NT2/D1 (cell line): ENCODE measurements around the gene PPARA.

Experiments used
- DNase-seq: peaks from one replicate; pipeline ENCODE4 v3.0.0-alpha.2; 2011; ENCODE audit warnings: low read depth, low spot score
- H3K27me3 ChIP-seq: 2 replicates; pipeline ENCODE4 v1.6.0; 2011; ENCODE audit warnings: mild to moderate bottlenecking; ENCODE audit not compliant: insufficient read length, insufficient read depth
- H3K36me3 ChIP-seq: 2 replicates; pipeline ENCODE4 v1.6.1; 2011; ENCODE audit warnings: mild to moderate bottlenecking, low read length, mixed read lengths; ENCODE audit not compliant: insufficient read depth, insufficient read length
- H3K4me1 ChIP-seq: 2 replicates; pipeline ENCODE4 v1.5.1; 2011; ENCODE audit not compliant: insufficient read depth, insufficient read length
- H3K4me3 ChIP-seq: 2 replicates; pipeline ENCODE4 v1.5.1; 2011; ENCODE audit warnings: low read depth; ENCODE audit not compliant: insufficient read length
- H3K9ac ChIP-seq: 2 replicates; pipeline ENCODE4 v1.6.0; 2011; ENCODE audit warnings: low read depth; ENCODE audit not compliant: insufficient read length
- H3K9me3 ChIP-seq: 2 replicates; pipeline ENCODE4 v1.5.1; 2011; ENCODE audit warnings: mild to moderate bottlenecking, low read length; ENCODE audit not compliant: insufficient read depth
- SUZ12 ChIP-seq: IDR thresholded peaks from 2 replicates; pipeline ENCODE4 v1.6.1; 2011; ENCODE audit not compliant: insufficient read length, insufficient read depth; ENCODE audit errors: extremely low read depth
- YY1 ChIP-seq: IDR thresholded peaks from 2 replicates; pipeline ENCODE4 v1.6.1; 2011; ENCODE audit not compliant: insufficient read length, insufficient read depth
- ZNF274 ChIP-seq: IDR thresholded peaks from 2 replicates; pipeline ENCODE4 v1.6.1; 2011; ENCODE audit warnings: mild to moderate bottlenecking, low read depth, low read length

The PPARA gene

GRCh38 chr22:46267431-46268279 is 117.3 kb downstream of the PPARA start, which contains the start of gene TTC38:
TSS of gene TTC38 (plus strand) at chr22:46268008. CDS start at chr22:46268040, 32 bp downstream.
- Histone ChIP-seq H3K4me3 (peak within 1 kb of the TSS; percentile 67), H3K4me1 (peaks cover 2% of the 10 kb centered on the region), H3K36me3 (peaks cover 15% of the 10 kb centered on the region), H3K9ac (peak within 1 kb of the TSS; percentile 72), H3K9me3 (peaks cover 24% of the 10 kb centered on the region; the same call in 1 of the 2 replicates), H3K27me3 (peaks cover 28% of the 10 kb centered on the region)
- TF ChIP-seq SUZ12 (no peak), YY1 (no peak), ZNF274 (no peak)
- peak; percentile 25 for DNase-seq

- H3K4me3 ChIP-seq = no peak overlapping the region
- H3K9me3 ChIP-seq = peaks cover 13% of the 10 kb centered on the region; the same call in 1 of the 2 replicates
- no peak for TF ChIP-seq YY1
- TF ChIP-seq SUZ12 = no peak
- no peak for TF ChIP-seq ZNF274
- H3K36me3 ChIP-seq = peaks cover 33% of the 10 kb centered on the region
- no peak for DNase-seq
- H3K27me3 ChIP-seq = peaks cover 15% of the 10 kb centered on the region
- H3K4me1 ChIP-seq = peaks cover 2% of the 10 kb centered on the region
- no peak overlapping the region for H3K9ac ChIP-seq
Observed at GRCh38 chr22:46269564-46269963, 119.2 kb downstream of the PPARA start.

DNA sequence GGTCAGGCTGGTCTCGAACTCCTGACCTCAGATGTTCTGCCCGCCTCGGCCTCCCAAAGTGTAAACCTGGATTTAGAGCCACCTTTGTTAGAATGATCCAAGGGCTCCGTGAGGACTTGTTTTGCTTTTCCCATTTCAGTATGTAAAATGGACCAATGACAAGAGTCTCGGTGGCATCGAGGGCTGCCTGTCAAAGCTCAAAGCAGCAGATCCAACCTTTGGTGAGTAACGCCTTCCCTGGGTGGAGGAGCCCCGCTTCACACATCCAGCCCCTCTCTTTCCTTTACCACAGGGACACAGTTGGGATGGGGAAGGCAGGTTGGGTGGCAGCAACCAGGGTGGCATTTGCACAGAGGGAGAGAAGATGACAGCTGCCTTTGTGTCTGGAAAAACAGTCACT is 121.9 kb downstream of the PPARA start:
- DNase-seq = no peak
- H3K27me3 ChIP-seq = peaks cover 2% of the 10 kb centered on the region
- no peak overlapping the region for H3K4me3 ChIP-seq
- H3K9me3 ChIP-seq = peaks cover 8% of the 10 kb centered on the region; the same call in 1 of the 2 replicates
- peaks cover 50% of the 10 kb centered on the region for H3K36me3 ChIP-seq
- peaks cover 2% of the 10 kb centered on the region for H3K4me1 ChIP-seq
- no peak for TF ChIP-seq ZNF274
- TF ChIP-seq YY1 = no peak
- no peak for TF ChIP-seq SUZ12
- no peak overlapping the region for H3K9ac ChIP-seq

GRCh38 chr22:46272762-46273431 is 122.6 kb downstream of the PPARA start:
- no peaks in the 10 kb centered on the region for H3K27me3 ChIP-seq
- no peak overlapping the region for H3K9ac ChIP-seq
- no peak for DNase-seq
- TF ChIP-seq SUZ12 = no peak
- no peak for TF ChIP-seq YY1
- no peak for TF ChIP-seq ZNF274
- no peak overlapping the region for H3K4me3 ChIP-seq
- H3K9me3 ChIP-seq = peaks cover 8% of the 10 kb centered on the region; the same call in 1 of the 2 replicates
- H3K4me1 ChIP-seq = peaks cover 2% of the 10 kb centered on the region
- H3K36me3 ChIP-seq = peaks cover 55% of the 10 kb centered on the region

DNA sequence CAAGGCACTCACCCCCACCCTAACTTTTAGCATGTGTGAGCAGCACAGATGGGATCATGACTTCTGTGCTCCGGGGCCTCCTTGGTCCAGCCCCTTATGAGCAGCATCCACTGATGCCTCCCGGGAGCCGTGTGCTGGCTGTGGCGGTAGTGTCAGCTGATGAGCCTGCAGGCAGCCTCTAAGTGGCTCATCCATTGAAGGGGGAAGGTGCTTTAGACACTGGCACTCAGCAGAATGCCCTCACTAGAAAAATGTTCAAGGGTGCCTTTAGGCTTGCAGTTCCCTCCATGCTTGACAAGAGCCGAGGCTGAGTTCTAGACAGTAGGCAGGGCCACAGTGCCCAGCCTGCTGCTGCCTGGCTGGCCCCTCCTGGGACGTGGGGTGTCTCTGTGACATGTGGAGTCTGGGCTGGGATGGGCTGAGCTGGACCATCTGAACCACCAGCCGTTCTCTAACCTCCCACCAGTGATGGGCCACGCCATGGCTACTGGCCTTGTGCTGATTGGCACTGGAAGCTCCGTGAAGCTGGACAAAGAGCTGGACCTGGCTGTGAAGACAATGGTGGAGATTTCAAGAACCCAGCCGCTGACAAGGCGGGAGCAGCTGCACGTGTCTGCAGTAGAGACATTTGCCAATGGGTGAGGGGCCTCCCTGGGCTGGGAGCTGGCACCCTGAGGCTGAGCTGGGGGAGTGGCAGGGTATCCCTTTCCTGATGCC is 123.3 kb downstream of the PPARA start:
- no peaks in the 10 kb centered on the region for H3K27me3 ChIP-seq
- H3K36me3 ChIP-seq = peaks cover 62% of the 10 kb centered on the region
- no peaks in the 10 kb centered on the region for H3K4me1 ChIP-seq
- DNase-seq = no peak
- no peak overlapping the region for H3K4me3 ChIP-seq
- peaks cover 8% of the 10 kb centered on the region; the same call in 1 of the 2 replicates for H3K9me3 ChIP-seq
- TF ChIP-seq YY1 (no peak), SUZ12 (no peak), ZNF274 (no peak)
- no peak overlapping the region for H3K9ac ChIP-seq

GRCh38 chr22:46274381-46274780 is 124.1 kb downstream of the PPARA start:
- Histone ChIP-seq H3K9me3 (peaks cover 8% of the 10 kb centered on the region; the same call in 1 of the 2 replicates), H3K4me3 (no peak overlapping the region), H3K9ac (no peak overlapping the region), H3K27me3 (no peaks in the 10 kb centered on the region), H3K4me1 (no peaks in the 10 kb centered on the region), H3K36me3 (peaks cover 68% of the 10 kb centered on the region)
- TF ChIP-seq SUZ12 (no peak), ZNF274 (no peak), YY1 (no peak)
- DNase-seq = no peak
